GM23248 (cell line): Measurements from ENCODE around the gene FAM193A.

Experiments
- EZH2 ChIP-seq: fragments of 200-600 bp; sonication (generic); IDR thresholded peaks from 2 replicates; pipeline ENCODE4 v1.6.1; 2018; ENCODE audit warnings: antibody characterized with exemption, mild to moderate bottlenecking; ENCODE audit not compliant: insufficient read depth, poor library complexity, severe bottlenecking
- EZH2phosphoT487 ChIP-seq: fragments of 200-600 bp; sonication (generic); IDR thresholded peaks from 2 replicates; pipeline ENCODE4 v1.6.1; 2018; ENCODE audit warnings: antibody characterized with exemption, moderate library complexity, mild to moderate bottlenecking, low read depth; ENCODE audit not compliant: insufficient read depth

DNA sequence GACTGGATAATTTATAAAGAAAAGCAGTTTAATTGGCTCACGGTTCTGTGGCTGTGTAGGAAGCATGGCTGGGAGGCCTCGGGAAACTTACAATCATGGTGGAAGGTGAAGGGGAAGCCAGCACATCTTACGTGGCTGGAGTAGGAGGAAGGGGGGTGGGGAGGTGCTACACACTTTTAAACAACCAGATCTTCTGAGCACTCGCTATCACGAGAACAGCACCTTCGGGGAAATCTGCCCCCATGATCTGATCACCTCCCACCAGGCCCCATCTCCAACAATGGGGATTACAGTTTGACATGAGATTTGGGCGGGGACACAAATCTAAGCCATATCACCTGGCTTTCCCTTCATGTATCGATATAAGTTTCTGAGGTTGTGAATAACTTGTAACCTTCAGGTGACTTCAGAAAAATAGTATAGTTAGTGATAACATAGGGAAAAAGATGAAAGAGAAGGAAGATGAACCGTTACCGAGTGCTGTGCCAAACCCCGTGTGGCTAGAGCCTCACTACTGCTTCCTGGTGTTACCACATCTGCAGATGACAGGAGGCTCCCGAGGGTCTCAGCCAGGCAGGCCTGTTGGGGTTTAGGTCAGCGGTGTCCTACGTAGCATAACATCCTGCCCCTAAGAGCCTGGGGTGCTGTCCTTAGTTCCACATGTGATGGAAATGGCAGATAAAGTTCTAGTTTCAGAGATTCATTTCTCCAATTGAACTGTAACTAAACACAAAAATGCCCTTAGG lies 116.1 kb downstream of the FAM193A start:
- TF ChIP-seq EZH2 (no peak), EZH2phosphoT487 (no peak)
